CD4-positive, CD25-positive, alpha-beta regulatory T cell (primary cell): ENCODE results near the gene CSTF3. TPM values are rescaled to one million over a fixed set of nuclear protein-coding genes. Genes with fewer than 3 reads are reported as not detected.
"Not testable (repeated sequence)": the region's sequence is repeated elsewhere in the genome, so short reads cannot be mapped to it uniquely, and the experiment has no call there.

ENCODE experiments used
- ATAC-seq, 2 donors: fragments of 150-1000 bp; cut with Tn5 transposase; one replicate each; pipeline ENCODE4 v1.10.0; 2021; ENCODE audit warnings: low read depth in 2 of 2, moderate number of reproducible peaks in 2 of 2, moderate library complexity in 1 of 2
- DNase-seq, 3 donors: peaks; one replicate each; pipeline versions ENCODE4 v3.0.0 to v3.0.0-alpha.2; 2012 to 2022; ENCODE audit warnings: mixed read lengths in 1 of 3
- H3K27ac ChIP-seq: one replicate; pipeline ENCODE4 v1.7.0; 2013; ENCODE audit warnings: mild to moderate bottlenecking, low read length; ENCODE audit not compliant: insufficient read depth, poor library complexity, severe bottlenecking
- H3K27me3 ChIP-seq: one replicate; pipeline ENCODE4 v1.7.0; 2013; ENCODE audit warnings: low read length; ENCODE audit not compliant: control insufficient read depth, insufficient read depth
- H3K36me3 ChIP-seq: one replicate; pipeline ENCODE4 v1.7.0; 2013; ENCODE audit warnings: mild to moderate bottlenecking, low read length, moderate library complexity; ENCODE audit not compliant: control insufficient read depth, insufficient read depth
- H3K4me1 ChIP-seq: 2 replicates; pipeline ENCODE4 v1.7.0; 2013; ENCODE audit warnings: mild to moderate bottlenecking, low read length; ENCODE audit not compliant: insufficient read depth, control insufficient read depth, poor library complexity, severe bottlenecking
- H3K4me3 ChIP-seq: one replicate; pipeline ENCODE4 v1.7.0; 2013; ENCODE audit warnings: low read depth, mild to moderate bottlenecking, low read length, moderate library complexity
- H3K9me3 ChIP-seq, 2 experiments: 1 replicate in 1 of 2; 2 replicates in 1 of 2; pipeline ENCODE4 v1.7.0; 2013; ENCODE audit warnings: low read length in 2 of 2, mild to moderate bottlenecking in 1 of 2, moderate library complexity in 1 of 2; ENCODE audit not compliant: control insufficient read depth in 2 of 2
- H3K27ac Mint-ChIP-seq, 3 donors: one replicate each; pipeline ENCODE4 v1.8.0; 2020 to 2022; ENCODE audit warnings: mild to moderate bottlenecking in 3 of 3, mixed read lengths in 3 of 3, moderate library complexity in 2 of 3
- H3K27me3 Mint-ChIP-seq: one replicate; pipeline ENCODE4 v1.8.0; 2022; ENCODE audit warnings: mild to moderate bottlenecking, mixed read lengths
- H3K36me3 Mint-ChIP-seq: one replicate; pipeline ENCODE4 v1.8.0; 2020; ENCODE audit warnings: mixed read lengths
- H3K4me1 Mint-ChIP-seq, 4 donors: one replicate each; pipeline ENCODE4 v1.8.0; 2020 to 2022; ENCODE audit warnings: mixed read lengths in 4 of 4, mild to moderate bottlenecking in 1 of 4
- H3K4me3 Mint-ChIP-seq, 4 donors: one replicate each; pipeline ENCODE4 v1.8.0; 2020 to 2022; ENCODE audit warnings: mild to moderate bottlenecking in 4 of 4, mixed read lengths in 4 of 4, moderate library complexity in 3 of 4
- H3K9me3 Mint-ChIP-seq, 7 donors: one replicate each; pipeline ENCODE4 v1.8.0; 2020 to 2022; ENCODE audit warnings: mixed read lengths in 7 of 7, mild to moderate bottlenecking in 3 of 7, moderate library complexity in 2 of 7
- polyA plus RNA-seq, 4 donors: library from polyadenylated mRNA; unstranded; fragments of 300-500 nt; fragmentation: Illumina TruSeq; gene quantifications; one replicate each; pipeline ENCODE4 v1.2.3, GENCODE V29; 2021
- total RNA-seq: library from RNA; stranded (reverse); gene quantifications from one replicate; pipeline ENCODE4 v1.2.3, GENCODE V29; 2022

The CSTF3 gene
- total and polyA plus RNA-seq, 5 donors from 2014 or later: 14.3 to 21.4 (median 16.5) TPM

DNA sequence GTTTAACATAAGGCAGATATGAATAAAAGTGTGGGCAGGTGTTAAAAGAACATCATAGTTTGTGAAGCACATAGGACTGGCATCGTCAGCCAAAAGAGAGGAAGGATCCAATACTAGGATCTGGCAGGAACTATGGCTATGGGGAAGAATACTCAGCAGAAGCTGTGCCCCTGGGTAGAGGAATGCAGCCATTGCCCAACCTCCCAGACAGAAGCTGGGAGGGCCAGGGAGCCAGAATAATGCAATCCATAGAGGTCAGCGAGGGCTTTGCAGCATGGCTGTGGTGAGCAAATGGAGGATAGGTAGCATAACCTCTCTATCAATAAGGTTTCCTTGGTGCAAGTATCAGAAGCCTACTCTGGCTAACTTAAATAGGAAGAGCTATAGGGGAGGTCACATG lies 11.7 kb upstream of the CSTF3 start:
- Histone ChIP-seq H3K9me3 (no peaks in the 10 kb centered on the region), H3K27ac (no peak overlapping the region), H3K36me3 (no peaks in the 10 kb centered on the region), H3K27me3 (no peaks in the 10 kb centered on the region), H3K4me1 (no peaks in the 10 kb centered on the region), H3K4me3 (no peak overlapping the region)
- Mint-ChIP-seq H3K4me1 (peaks cover 0 to 6% (median 2%) of the 10 kb centered on the region in 4 donors), H3K4me3 (no peak overlapping the region), H3K36me3 (no peaks in the 10 kb centered on the region), H3K27me3 (no peaks in the 10 kb centered on the region), H3K27ac (no peak overlapping the region), H3K9me3 (peaks cover 0 to 1% (median 0%) of the 10 kb centered on the region in 7 donors)
- ATAC-seq (no peak), DNase-seq (no peak)

DNA sequence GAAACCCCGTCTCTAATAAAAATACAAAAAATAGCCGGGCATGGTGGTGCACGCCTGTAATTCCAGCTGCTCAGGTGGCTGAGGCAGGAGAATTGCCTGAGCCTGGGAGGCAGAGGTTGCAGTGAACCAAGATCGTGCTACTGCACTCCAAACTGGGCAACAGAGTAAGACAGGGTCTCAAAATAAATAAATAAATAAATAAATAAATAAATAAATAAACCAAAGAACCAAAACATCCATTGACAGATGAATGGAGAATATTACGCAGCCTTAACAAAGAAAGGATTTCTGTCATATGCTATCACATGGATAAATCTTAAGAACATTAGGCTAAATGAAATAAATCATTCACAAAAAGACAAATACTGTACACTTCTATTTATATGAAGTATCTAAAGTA lies 11.1 kb upstream of the CSTF3 start:
- Histone ChIP-seq H3K36me3 (no peaks in the 10 kb centered on the region), H3K27me3 (no peaks in the 10 kb centered on the region), H3K9me3 (no peaks in the 10 kb centered on the region), H3K4me1 (no peaks in the 10 kb centered on the region), H3K4me3 (no peak overlapping the region), H3K27ac (no peak overlapping the region)
- H3K4me1 Mint-ChIP-seq: peaks cover 0 to 4% (median 2%) of the 10 kb centered on the region in 4 donors
- H3K4me3 Mint-ChIP-seq: no peak overlapping the region
- H3K27ac Mint-ChIP-seq: no peak overlapping the region
- no peak for ATAC-seq
- DNase-seq: no peak
- no peaks in the 10 kb centered on the region for H3K36me3 Mint-ChIP-seq
- H3K27me3 Mint-ChIP-seq: no peaks in the 10 kb centered on the region
- H3K9me3 Mint-ChIP-seq: peaks cover 0 to 1% (median 0%) of the 10 kb centered on the region in 7 donors

DNA sequence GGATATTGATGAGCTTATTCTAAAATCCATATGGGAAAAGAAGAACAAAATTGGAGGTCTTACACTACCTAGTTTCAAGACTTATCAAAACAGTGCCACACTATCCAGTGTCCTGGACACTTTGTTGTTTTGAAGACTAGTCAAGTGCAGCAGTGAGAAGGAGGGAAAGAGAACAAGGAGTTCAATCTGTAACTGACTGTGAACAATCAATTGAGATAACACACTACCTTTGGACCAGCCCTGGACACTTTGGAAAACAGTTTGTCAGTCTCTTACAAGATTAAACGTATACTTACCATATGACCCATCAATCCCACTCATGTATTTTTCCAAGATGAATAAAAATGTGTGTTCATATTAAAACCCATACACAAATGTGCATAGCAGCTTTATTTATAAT lies 10.0 kb upstream of the CSTF3 start:
- Mint-ChIP-seq H3K4me1 (peaks cover 0 to 4% (median 2%) of the 10 kb centered on the region in 4 donors), H3K27ac (no peak overlapping the region), H3K27me3 (no peaks in the 10 kb centered on the region), H3K36me3 (no peaks in the 10 kb centered on the region), H3K4me3 (no peak overlapping the region), H3K9me3 (peaks cover 0 to 1% (median 0%) of the 10 kb centered on the region in 7 donors)
- Histone ChIP-seq H3K4me3 (no peak overlapping the region), H3K4me1 (no peaks in the 10 kb centered on the region), H3K36me3 (no peaks in the 10 kb centered on the region), H3K9me3 (no peaks in the 10 kb centered on the region), H3K27me3 (no peaks in the 10 kb centered on the region), H3K27ac (no peak overlapping the region)
- DNase-seq: no peak
- ATAC-seq: no peak

DNA sequence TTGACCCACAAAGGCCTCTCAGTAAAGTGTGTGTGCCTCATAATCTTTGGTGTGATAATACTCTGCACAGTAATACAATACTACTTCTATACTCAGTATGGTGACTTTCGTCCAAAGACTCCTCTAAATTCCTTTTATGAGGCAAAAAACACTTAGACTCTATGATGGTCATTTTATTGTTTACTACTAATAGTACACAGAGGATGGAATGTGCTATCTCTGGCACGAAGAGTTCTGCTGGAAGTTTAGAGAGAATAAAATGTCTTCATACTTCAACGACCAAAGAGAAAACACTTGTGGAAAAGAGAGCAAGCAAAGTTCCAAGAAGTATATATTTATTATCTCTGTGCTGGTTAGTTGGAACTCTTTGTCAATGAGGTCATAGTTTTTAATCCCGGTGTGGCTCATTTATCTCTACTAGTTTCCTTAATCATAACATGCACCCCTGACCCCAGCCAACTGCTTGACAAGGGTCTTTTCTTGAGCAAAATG lies 7.5 kb upstream of the CSTF3 start:
- Histone ChIP-seq H3K27me3 (no peaks in the 10 kb centered on the region), H3K27ac (no peak overlapping the region), H3K9me3 (no peaks in the 10 kb centered on the region), H3K36me3 (no peaks in the 10 kb centered on the region), H3K4me1 (no peaks in the 10 kb centered on the region), H3K4me3 (no peak overlapping the region)
- ATAC-seq (no peak), DNase-seq (no peak)
- H3K4me3 Mint-ChIP-seq: no peak overlapping the region
- H3K27ac Mint-ChIP-seq: no peak overlapping the region
- no peaks in the 10 kb centered on the region for H3K9me3 Mint-ChIP-seq
- peaks cover 0 to 6% (median 0%) of the 10 kb centered on the region in 4 donors for H3K4me1 Mint-ChIP-seq
- no peaks in the 10 kb centered on the region for H3K27me3 Mint-ChIP-seq
- H3K36me3 Mint-ChIP-seq: no peaks in the 10 kb centered on the region

DNA sequence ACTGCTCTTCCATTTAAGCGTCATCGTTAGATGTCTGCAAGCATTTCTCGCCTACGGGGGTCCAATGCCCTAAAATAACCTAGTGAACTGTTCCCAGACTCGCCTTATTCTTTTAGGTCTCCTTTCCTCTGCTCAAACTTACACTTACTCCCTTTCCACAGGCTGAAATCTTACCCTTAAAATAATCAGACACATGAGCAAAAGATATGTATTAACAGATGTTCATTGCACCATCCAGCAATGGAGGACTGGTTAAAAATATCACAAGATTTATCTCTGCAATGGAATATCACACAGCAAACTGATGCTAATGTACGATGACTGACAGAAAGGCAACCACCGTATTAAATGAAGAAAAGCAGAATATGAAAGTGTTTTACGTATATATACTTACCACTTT lies 1.6 kb upstream of the CSTF3 start:
- Mint-ChIP-seq H3K27me3 (no peaks in the 10 kb centered on the region), H3K4me3 (peak overlapping the region; percentile 21 to 86 (median 62)), H3K4me1 (peaks cover 29 to 49% (median 36%) of the 10 kb centered on the region in 4 donors), H3K27ac (peak overlapping the region in 1 of 3 donors; percentile 2), H3K9me3 (no peaks in the 10 kb centered on the region), H3K36me3 (peaks cover 15% of the 10 kb centered on the region)
- H3K27me3 ChIP-seq: no peaks in the 10 kb centered on the region
- DNase-seq (no peak), ATAC-seq (no peak)
- no peak overlapping the region for H3K27ac ChIP-seq
- H3K36me3 ChIP-seq: no peaks in the 10 kb centered on the region
- peaks cover 35% of the 10 kb centered on the region for H3K4me1 ChIP-seq
- H3K4me3 ChIP-seq: no peak overlapping the region
- H3K9me3 ChIP-seq: no peaks in the 10 kb centered on the region

DNA sequence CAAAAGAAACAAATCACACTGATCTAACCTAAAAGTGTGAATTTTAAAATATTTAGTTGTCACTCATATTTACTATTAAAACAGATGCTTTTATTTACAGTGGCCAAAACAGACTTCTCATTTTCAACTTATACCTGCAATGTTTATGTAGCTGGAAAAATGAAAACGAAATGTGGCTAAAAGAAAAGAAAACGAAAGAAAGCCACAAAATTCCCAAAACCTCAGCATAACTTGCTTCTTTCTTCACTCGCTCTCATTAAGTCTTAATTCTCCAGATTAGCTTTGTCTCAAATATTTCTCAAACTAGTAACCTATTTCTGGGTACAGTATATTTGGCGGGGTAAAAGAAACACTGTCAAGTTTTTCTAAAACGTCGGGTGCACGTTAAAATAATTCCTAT lies 693 bp downstream of the CSTF3 start:
- H3K27ac Mint-ChIP-seq: peak overlapping the region; percentile 99 to 100 (median 99)
- H3K27me3 Mint-ChIP-seq: no peaks in the 10 kb centered on the region
- no peaks in the 10 kb centered on the region for H3K9me3 ChIP-seq
- peaks cover 37 to 64% (median 52%) of the 10 kb centered on the region in 4 donors for H3K4me1 Mint-ChIP-seq
- peak overlapping the region; percentile 98 to 100 (median 100) for H3K4me3 Mint-ChIP-seq
- no peak for ATAC-seq
- H3K36me3 Mint-ChIP-seq: peaks cover 21% of the 10 kb centered on the region
- H3K36me3 ChIP-seq: no peaks in the 10 kb centered on the region
- no peaks in the 10 kb centered on the region for H3K9me3 Mint-ChIP-seq
- peak overlapping the region; percentile 80 for H3K27ac ChIP-seq
- DNase-seq: no peak
- H3K4me3 ChIP-seq: peak overlapping the region; percentile 99
- H3K4me1 ChIP-seq: peaks cover 44% of the 10 kb centered on the region
- no peaks in the 10 kb centered on the region for H3K27me3 ChIP-seq

DNA sequence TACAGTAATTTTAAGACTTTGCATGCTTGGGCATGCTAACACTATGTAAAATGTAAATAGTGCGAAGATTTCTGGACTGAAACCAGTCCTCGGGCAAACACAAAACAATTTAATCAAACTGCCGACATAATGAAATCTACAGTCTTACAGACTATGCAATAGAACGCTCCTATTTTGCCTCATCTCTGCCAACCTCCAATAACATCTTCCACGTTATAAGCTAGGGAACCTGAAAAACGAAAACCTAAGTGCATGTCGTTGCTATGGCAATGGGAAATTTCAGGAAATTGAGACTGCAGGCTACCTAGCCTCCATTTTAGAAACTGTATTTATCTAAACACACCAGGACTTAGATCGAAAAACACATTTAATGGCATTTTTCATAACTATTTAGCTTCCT lies 1.1 kb downstream of the CSTF3 start:
- peaks cover 37 to 68% (median 55%) of the 10 kb centered on the region in 4 donors for H3K4me1 Mint-ChIP-seq
- peak in 1 of 3 donors; percentile 16 for DNase-seq
- H3K27ac Mint-ChIP-seq: peak overlapping the region; percentile 67 to 99 (median 84)
- peak overlapping the region; percentile 98 to 100 (median 100) for H3K4me3 Mint-ChIP-seq
- H3K36me3 Mint-ChIP-seq: peaks cover 24% of the 10 kb centered on the region
- no peaks in the 10 kb centered on the region for H3K9me3 ChIP-seq
- no peak overlapping the region for H3K27ac ChIP-seq
- no peaks in the 10 kb centered on the region for H3K36me3 ChIP-seq
- no peaks in the 10 kb centered on the region for H3K27me3 Mint-ChIP-seq
- peaks cover 44% of the 10 kb centered on the region for H3K4me1 ChIP-seq
- peak overlapping the region; percentile 99 for H3K4me3 ChIP-seq
- no peaks in the 10 kb centered on the region for H3K9me3 Mint-ChIP-seq
- no peaks in the 10 kb centered on the region for H3K27me3 ChIP-seq
- no peak for ATAC-seq

DNA sequence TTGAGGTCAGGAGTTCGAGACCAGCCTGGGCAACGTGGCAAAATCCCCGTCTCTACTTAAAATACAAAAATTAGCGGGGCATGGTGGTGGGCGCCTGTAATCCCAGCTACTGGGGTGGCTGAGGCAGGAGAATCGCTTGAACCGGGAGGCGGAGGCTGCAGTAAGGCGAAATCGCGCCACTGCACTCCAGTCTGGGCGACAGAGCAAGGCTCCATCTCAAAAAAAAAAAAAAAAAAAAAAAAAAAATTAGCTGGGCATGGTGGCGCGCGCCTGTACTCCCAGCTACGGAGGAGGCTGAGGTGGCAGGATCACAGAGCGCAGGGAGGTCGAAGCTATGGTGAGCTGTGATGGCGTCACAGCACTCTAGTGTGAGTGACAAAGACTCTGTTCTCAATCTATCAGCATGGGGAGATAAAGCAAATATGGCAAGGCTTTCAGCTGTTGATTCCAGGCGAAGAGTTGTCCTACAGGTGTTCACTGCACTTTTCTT lies 1.9 kb downstream of the CSTF3 start:
- H3K36me3 Mint-ChIP-seq: peaks cover 27% of the 10 kb centered on the region
- H3K9me3 Mint-ChIP-seq, H3K27me3 ChIP-seq, H3K9me3 ChIP-seq, H3K36me3 ChIP-seq, ATAC-seq, DNase-seq, H3K27ac ChIP-seq, H3K27me3 Mint-ChIP-seq: not testable (repeated sequence)
- peak overlapping the region; percentile 99 for H3K4me3 ChIP-seq
- H3K27ac Mint-ChIP-seq: peak overlapping the region in 2 of 3 donors; percentile 79 to 99
- H3K4me1 Mint-ChIP-seq: peaks cover 37 to 73% (median 61%) of the 10 kb centered on the region in 4 donors
- H3K4me1 ChIP-seq: peaks cover 44% of the 10 kb centered on the region
- H3K4me3 Mint-ChIP-seq: peak overlapping the region; percentile 98 to 100 (median 100)
